T-cell (primary cell): ENCODE measurements around the gene NDUFA13. TPM values are rescaled to one million over a fixed set of nuclear protein-coding genes. Genes with fewer than 3 reads are reported as not detected.
A peak's percentile ranks its signal among the peaks of the same experiment; 100 is the strongest.

Experiments used
- ATAC-seq, 4 experiments: fragments of 200-7000 bp in 3 of 4; fragments of 150-1000 bp in 1 of 4; cut with Tn5 transposase; replicated peaks in 1 of 4; 1 replicate in 3 of 4; 2 replicates in 1 of 4; pipeline ENCODE4 v1.10.0; 2021; ENCODE audit warnings: moderate library complexity in 3 of 4, mild to moderate bottlenecking in 2 of 4, moderate number of reproducible peaks in 1 of 4
- CTCF ChIA-PET, 2 donors: fragments of 300-600 bp; sonication (Branson Sonifier 250); formaldehyde crosslinking; loops; one replicate each; lab custom pipeline; 2022; ENCODE audit warnings: antibody characterized with exemption in 2 of 2; lab: Charles Lee
- POLR2A ChIA-PET, 2 donors: fragments of 300-600 bp; sonication (Branson Sonifier 250); formaldehyde crosslinking; loops; one replicate each; lab custom pipeline; 2022; ENCODE audit warnings: antibody characterized with exemption in 2 of 2; lab: Charles Lee
- DNase-seq, 35 experiments: peaks; one replicate each; pipeline versions ENCODE4 v3.0.0 to v3.0.0-alpha.2; 2013 to 2023
- H3K27ac ChIP-seq: one replicate; pipeline ENCODE4 v1.5.1; 2013; ENCODE audit warnings: low read length
- H3K27me3 ChIP-seq, 2 experiments: replicated peaks in 1 of 2; 1 replicate in 1 of 2; 2 replicates in 1 of 2; pipeline versions ENCODE4 v1.6.1 to v1.7.0; 2013; ENCODE audit warnings: low read length in 1 of 2, mixed read lengths in 1 of 2; ENCODE audit not compliant: control insufficient read depth in 2 of 2, insufficient read depth in 2 of 2; ENCODE audit errors: extremely low read depth in 1 of 2
- H3K36me3 ChIP-seq, 2 donors: 1 replicate in 1 of 2; 2 replicates in 1 of 2; pipeline versions ENCODE4 v1.6.1 to v1.7.0; 2013; ENCODE audit warnings: low read length in 1 of 2; ENCODE audit not compliant: control insufficient read depth in 2 of 2, insufficient read depth in 1 of 2; ENCODE audit errors: extremely low read depth in 1 of 2
- H3K4me1 ChIP-seq, 2 experiments: 1 replicate in 1 of 2; 2 replicates in 1 of 2; pipeline versions ENCODE4 v1.6.1 to v1.7.0; 2013; ENCODE audit warnings: low read length in 2 of 2, mixed read lengths in 1 of 2; ENCODE audit not compliant: insufficient read depth in 2 of 2, control insufficient read depth in 1 of 2; ENCODE audit errors: extremely low read depth in 1 of 2
- H3K4me3 ChIP-seq, 2 donors: 1 replicate in 1 of 2; 2 replicates in 1 of 2; pipeline versions ENCODE4 v1.5.1 to v1.7.0; 2013; ENCODE audit warnings: mild to moderate bottlenecking in 2 of 2, low read length in 1 of 2, moderate library complexity in 1 of 2; ENCODE audit not compliant: control insufficient read depth in 1 of 2; ENCODE audit errors: extremely low read depth in 1 of 2
- H3K9me3 ChIP-seq: 2 replicates; pipeline ENCODE4 v1.7.0; 2013
- H3K27ac Mint-ChIP-seq, 2 donors: one replicate each; pipeline ENCODE4 v1.8.0; 2020 to 2021; ENCODE audit warnings: mild to moderate bottlenecking in 2 of 2, mixed read lengths in 2 of 2
- H3K27me3 Mint-ChIP-seq, 2 donors: one replicate each; pipeline ENCODE4 v1.8.0; 2021 to 2022; ENCODE audit warnings: mixed read lengths in 2 of 2
- H3K36me3 Mint-ChIP-seq: one replicate; pipeline ENCODE4 v1.8.0; 2021; ENCODE audit warnings: mixed read lengths
- H3K4me1 Mint-ChIP-seq, 3 donors: one replicate each; pipeline ENCODE4 v1.8.0; 2020 to 2022; ENCODE audit warnings: mixed read lengths in 3 of 3, mild to moderate bottlenecking in 1 of 3
- H3K4me3 Mint-ChIP-seq, 3 donors: one replicate each; pipeline ENCODE4 v1.8.0; 2020 to 2022; ENCODE audit warnings: mild to moderate bottlenecking in 3 of 3, mixed read lengths in 3 of 3, moderate library complexity in 3 of 3
- H3K9me3 Mint-ChIP-seq, 3 donors: one replicate each; pipeline ENCODE4 v1.8.0; 2020 to 2022; ENCODE audit warnings: mixed read lengths in 3 of 3
- WGBS: methylation state at CpG from one replicate; pipeline ENCODE4 v1.1.5; 2013; ENCODE audit warnings: missing lambda C conversion rate; ENCODE audit not compliant: insufficient coverage; 5-methylcytosine and 5-hydroxymethylcytosine counted together
- total RNA-seq, 35 experiments: library from RNA in 6 of 35; stranded (reverse) in 6 of 35; fragments of 120-200 nt in 1 of 35; gene quantifications; one replicate each; pipeline versions ENCODE4 v1.2.1 to v1.2.4 and lab custom pipeline; 2013 to 2026

Gene NDUFA13
- total RNA-seq, 5 donors from 2014 or later (not counting 1 experiment from before 2014, with no cell fraction given): 188 to 235 (median 233) TPM

DNA sequence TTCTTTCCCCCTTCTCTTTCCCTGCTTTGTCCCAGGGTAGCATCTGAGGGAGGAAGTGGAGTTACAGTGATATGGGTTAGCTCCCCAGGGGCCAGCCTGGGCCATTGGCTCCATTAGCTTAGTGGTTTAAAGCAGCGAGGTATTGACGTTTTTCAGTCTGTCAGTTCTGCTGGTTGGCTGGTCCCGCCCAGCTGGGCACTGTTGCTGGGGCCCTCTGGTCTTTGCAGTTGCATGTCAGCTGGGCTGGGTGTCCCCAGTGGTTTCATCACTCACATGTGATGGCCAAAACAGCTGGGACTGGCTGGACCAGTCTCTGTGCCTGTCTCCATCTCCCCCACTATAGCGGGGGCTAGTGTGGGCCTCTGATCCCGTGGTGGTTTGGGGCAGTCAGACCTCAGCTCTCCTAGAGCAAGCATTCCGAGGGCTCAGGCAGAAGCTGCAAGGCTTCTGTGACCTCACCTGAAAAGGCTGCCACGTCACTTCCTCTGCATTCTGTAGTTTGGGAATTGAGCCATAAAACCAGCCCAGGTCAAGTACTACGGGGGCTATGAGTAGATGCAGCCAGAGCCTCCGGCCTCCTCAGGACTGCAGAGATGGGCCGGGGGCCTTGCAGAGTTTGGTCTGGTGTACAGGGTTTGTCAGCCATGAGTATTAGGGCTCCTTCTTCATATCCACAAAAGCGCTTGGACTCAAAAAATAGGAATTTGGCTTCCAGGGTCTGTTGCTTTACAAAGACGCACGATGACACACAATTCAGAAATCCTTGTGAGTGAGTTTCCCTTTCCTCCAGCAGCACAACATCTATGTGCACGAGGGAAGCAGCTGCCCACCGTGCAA is 30.6 kb upstream of the NDUFA13 start:
- ChIA-PET CTCF (no interaction called here), POLR2A (no interaction called here)
- Mint-ChIP-seq H3K36me3 (peaks cover 8% of the 10 kb centered on the region), H3K4me3 (no peak overlapping the region), H3K27me3 (no peaks in the 10 kb centered on the region), H3K9me3 (no peaks in the 10 kb centered on the region), H3K4me1 (peaks cover 64 to 78% (median 72%) of the 10 kb centered on the region in 3 donors), H3K27ac (peak overlapping the region; percentile 95 to 99)
- 91% methylated on average over 11 of the region's 15 CpGs for WGBS
- Histone ChIP-seq H3K27me3 (no peaks in the 10 kb centered on the region), H3K4me1 (peaks cover 32 to 85% of the 10 kb centered on the region in 2 experiments), H3K9me3 (no peaks in the 10 kb centered on the region), H3K27ac (peak overlapping the region; percentile 98), H3K36me3 (peaks cover 5 to 31% of the 10 kb centered on the region in 2 donors), H3K4me3 (no peak overlapping the region)
- DNase-seq (no peak), ATAC-seq (no peak)

DNA sequence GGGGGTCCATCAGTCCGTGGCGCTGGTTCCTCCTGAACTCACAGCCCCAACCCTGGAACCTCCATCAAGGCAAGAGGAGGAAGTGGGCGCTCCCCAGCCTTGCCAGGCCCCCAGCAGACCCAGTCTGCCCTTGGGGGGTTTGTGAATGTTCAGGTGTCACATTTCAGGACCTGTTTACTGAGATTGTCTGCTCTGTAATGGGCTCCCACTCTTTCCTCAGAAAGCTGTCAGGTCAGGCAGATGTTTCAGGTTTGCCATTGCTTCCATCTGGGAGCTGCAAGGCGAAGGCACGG is 30.1 kb upstream of the NDUFA13 start:
- H3K9me3 ChIP-seq: no peaks in the 10 kb centered on the region
- H3K27me3 ChIP-seq: no peaks in the 10 kb centered on the region
- Mint-ChIP-seq H3K27ac (peak overlapping the region; percentile 95 to 99), H3K4me1 (peaks cover 64 to 75% (median 70%) of the 10 kb centered on the region in 3 donors), H3K27me3 (no peaks in the 10 kb centered on the region), H3K4me3 (no peak overlapping the region), H3K9me3 (no peaks in the 10 kb centered on the region), H3K36me3 (peaks cover 8% of the 10 kb centered on the region)
- H3K4me3 ChIP-seq: no peak overlapping the region
- DNase-seq (no peak), ATAC-seq (no peak)
- H3K36me3 ChIP-seq: peaks cover 0 to 28% of the 10 kb centered on the region in 2 donors
- WGBS: 100% methylated on average over 2 of the region's 5 CpGs
- CTCF ChIA-PET: no interaction called here
- POLR2A ChIA-PET: no interaction called here
- peak overlapping the region; percentile 98 for H3K27ac ChIP-seq
- peaks cover 32 to 85% of the 10 kb centered on the region in 2 experiments for H3K4me1 ChIP-seq

DNA sequence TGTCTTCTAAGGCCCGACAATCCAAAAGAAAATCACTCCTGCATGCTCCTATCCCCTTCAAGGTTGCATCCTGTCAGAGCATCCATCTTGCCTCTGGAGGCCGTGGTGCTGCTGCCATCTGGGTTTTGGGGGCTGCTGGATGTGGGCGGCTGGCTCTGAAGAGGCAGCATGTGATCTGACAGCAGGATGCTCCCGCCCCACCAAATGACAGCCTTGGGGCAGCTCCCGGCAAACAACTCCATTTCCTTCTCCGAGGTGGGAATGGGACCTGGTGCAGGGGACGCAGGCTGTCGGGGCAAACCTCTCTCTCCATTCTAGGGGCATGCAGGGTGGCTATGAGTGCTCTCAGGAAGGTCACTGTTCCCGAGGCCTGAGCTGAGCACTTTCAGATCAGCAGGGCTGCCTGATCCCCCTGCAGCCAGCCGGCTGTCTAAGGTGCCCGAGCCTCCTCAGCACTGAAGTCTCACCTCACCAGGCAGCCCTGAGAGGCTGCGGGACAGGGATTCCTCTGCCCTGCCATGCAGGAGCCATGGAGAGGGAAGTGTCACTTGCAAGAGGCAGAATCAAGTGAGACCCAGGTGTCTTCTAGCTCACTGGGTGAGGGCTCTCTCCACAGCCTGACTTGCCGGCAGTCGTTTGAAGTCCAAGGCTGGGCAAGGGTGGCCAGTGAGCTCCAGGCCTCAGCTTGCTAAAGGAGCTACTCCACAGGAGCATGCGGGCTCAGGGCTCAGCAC is 29.5 kb upstream of the NDUFA13 start:
- peaks cover 0 to 26% of the 10 kb centered on the region in 2 donors for H3K36me3 ChIP-seq
- H3K27ac ChIP-seq: peak overlapping the region; percentile 98
- Mint-ChIP-seq H3K9me3 (no peaks in the 10 kb centered on the region), H3K4me1 (peaks cover 60 to 72% (median 66%) of the 10 kb centered on the region in 3 donors), H3K27me3 (no peaks in the 10 kb centered on the region), H3K36me3 (peaks cover 8% of the 10 kb centered on the region), H3K27ac (peak overlapping the region; percentile 95 to 99), H3K4me3 (peak overlapping the region in 1 of 3 donors; percentile 79)
- WGBS: 86% methylated on average over 12 of the region's 15 CpGs
- peaks cover 32 to 80% of the 10 kb centered on the region in 2 experiments for H3K4me1 ChIP-seq
- DNase-seq (no peak), ATAC-seq (no peak)
- CTCF ChIA-PET: interaction anchor here in 1 of 2 donors (0.6 kb wide), 1 partner anchor 125 kb away, joined by 4 read pairs; no protein-coding TSS in a partner anchor
- H3K4me3 ChIP-seq: no peak overlapping the region
- no peaks in the 10 kb centered on the region for H3K9me3 ChIP-seq
- H3K27me3 ChIP-seq: no peaks in the 10 kb centered on the region
- POLR2A ChIA-PET: no interaction called here

DNA sequence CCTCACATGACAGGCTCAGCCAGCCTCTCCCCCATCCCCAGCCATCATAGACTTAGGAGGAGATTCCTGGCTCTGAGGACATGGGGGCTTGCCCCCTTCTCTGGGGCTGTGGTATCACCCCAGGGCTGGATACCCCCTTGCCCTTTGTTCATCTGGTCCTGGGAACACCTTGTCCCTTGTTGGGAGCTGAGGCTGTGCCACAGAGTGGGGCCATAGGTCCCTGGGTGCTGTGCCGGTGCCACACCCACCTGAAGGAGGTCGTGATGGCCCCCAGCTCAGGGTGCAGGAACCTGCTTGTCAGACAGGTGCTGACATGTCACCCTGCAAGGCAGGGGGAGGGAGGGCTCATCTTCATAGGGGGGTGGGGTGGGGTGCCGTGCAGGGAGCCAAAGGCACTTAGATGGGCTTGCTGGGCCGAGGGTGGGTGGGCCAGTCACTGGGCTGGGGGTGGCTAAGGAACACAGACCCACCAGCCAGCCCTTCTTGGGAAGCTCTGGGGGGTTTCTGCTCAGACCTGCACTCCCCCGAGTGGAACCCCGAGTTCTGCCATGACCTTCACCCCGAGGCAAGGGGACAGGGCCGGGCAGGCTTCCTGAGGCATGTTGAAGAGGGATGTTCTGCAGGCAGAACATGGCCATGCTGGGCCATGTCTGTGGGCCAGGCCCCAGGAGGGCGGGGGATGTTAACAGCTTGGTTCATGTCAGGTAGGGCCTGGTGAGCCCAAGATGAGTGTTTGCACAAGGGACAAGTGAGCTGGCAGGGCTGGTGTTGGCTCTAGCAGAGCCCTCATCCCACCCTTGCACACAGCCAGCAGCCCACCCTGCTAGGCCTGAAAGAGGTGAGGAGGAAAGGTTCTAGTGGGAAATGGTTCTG is 28.7 kb upstream of the NDUFA13 start:
- Histone ChIP-seq H3K36me3 (peaks cover 0 to 31% of the 10 kb centered on the region in 2 donors), H3K4me3 (no peak overlapping the region), H3K27ac (peak overlapping the region; percentile 98), H3K27me3 (no peaks in the 10 kb centered on the region), H3K4me1 (peaks cover 32 to 75% of the 10 kb centered on the region in 2 experiments), H3K9me3 (no peaks in the 10 kb centered on the region)
- H3K36me3 Mint-ChIP-seq: peaks cover 8% of the 10 kb centered on the region
- no peaks in the 10 kb centered on the region for H3K9me3 Mint-ChIP-seq
- CTCF ChIA-PET: interaction anchor here (0.5 to 4.4 kb wide), 5 partner anchors 102 to 126 kb away, joined by 3 to 64 read pairs (median 4); no protein-coding TSS in a partner anchor
- H3K4me3 Mint-ChIP-seq: peak overlapping the region in 1 of 3 donors; percentile 79
- peak overlapping the region; percentile 95 to 99 for H3K27ac Mint-ChIP-seq
- H3K4me1 Mint-ChIP-seq: peaks cover 60 to 70% (median 64%) of the 10 kb centered on the region in 3 donors
- POLR2A ChIA-PET: interaction anchor here in 1 of 2 donors (0.6 kb wide), 1 partner anchor 156 kb away, joined by 4 read pairs; the partner anchor contains the start of gene GMIP
- DNase-seq (no peak), ATAC-seq (no peak)
- 90% methylated on average over 8 of the region's 9 CpGs for WGBS
- no peaks in the 10 kb centered on the region for H3K27me3 Mint-ChIP-seq

DNA sequence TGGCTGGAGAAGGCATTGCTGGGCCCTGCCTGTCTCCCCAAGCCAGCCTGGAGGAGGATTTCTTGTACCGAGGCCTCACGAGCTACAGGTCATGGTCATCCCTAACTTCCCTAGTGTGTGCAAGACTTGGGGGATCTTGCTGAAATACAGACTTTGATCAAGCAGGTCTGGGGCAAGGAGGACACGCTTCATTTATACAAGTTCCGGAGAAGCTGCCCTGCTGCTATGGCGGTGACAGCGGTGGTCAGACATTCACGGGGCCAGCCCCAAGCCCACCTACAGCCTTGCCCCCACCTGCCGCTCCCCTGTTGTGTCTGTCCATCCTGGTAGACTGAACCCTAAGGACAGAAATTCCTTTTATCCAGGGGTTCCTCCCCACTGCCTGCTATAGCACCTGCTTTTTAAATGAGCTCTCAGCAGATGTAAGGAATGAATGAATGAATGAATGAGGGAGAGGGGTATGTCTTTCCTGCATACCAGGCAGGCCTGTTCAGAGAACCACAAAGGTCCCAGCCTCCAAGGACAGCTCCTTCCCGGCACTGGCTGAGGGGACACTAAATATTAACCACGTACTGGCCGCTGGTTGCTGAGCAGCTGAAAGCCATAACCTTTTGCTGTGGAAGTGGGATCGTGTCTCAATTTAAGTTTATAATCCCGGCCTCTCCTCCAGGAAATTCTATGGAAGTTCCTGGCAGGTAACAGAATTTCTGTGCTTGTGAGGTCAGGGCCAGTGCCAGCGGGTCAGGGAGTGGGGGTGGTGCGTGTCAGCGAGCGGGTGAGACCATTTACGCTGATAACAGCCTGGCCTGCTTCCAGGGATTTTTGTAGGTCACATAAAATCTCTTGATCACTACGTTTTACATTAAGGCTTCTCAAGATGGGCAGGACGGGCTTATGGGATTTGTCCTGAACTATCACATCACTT is 27.8 kb upstream of the NDUFA13 start:
- POLR2A ChIA-PET: interaction anchor here (0.6 to 2.4 kb wide), 4 partner anchors 36 to 156 kb away, joined by 3 to 8 read pairs (median 4); partner anchors contain the start of gene GMIP (in 1 of the 2)
- Mint-ChIP-seq H3K4me3 (peak overlapping the region; percentile 54 to 79 (median 64)), H3K4me1 (peaks cover 58 to 63% (median 60%) of the 10 kb centered on the region in 3 donors), H3K27me3 (no peaks in the 10 kb centered on the region), H3K9me3 (no peaks in the 10 kb centered on the region), H3K36me3 (peaks cover 2% of the 10 kb centered on the region), H3K27ac (peak overlapping the region; percentile 95 to 99)
- Histone ChIP-seq H3K27me3 (no peaks in the 10 kb centered on the region), H3K4me1 (peaks cover 32 to 71% of the 10 kb centered on the region in 2 experiments), H3K36me3 (peaks cover 3 to 34% of the 10 kb centered on the region in 2 donors), H3K4me3 (peak overlapping the region; percentile 26 to 44), H3K9me3 (no peaks in the 10 kb centered on the region), H3K27ac (peak overlapping the region; percentile 98)
- ATAC-seq (no peak), DNase-seq (no peak)
- 95% methylated on average over 12 of the region's 20 CpGs for WGBS
- CTCF ChIA-PET: interaction anchor here (0.5 to 4.4 kb wide), 10 partner anchors 81 to 163 kb away, joined by 3 to 64 read pairs (median 4); partner anchors contain the start of gene GATAD2A (in 1 of the 2)
